ENCODE measurements around the gene DOCK8.

- TF ChIP-seq CTCF (conservative IDR thresholded peaks at IDR 0.05; ENCODE audit: low read length) (no peak), EZH2phosphoT487 (IDR thresholded peaks at IDR 0.05; ENCODE audit: borderline replicate concordance, low read depth, low read length) (no peak)
Observed at GRCh38 chr9:303502-303901, 88.8 kb downstream of the DOCK8 start.
